IPS DF 4.7 (cell line): ENCODE data around the gene ZNRF4.

Experiments used
- DNase-seq: peaks from one replicate; pipeline ENCODE4 v3.0.0-alpha.2; 2013; ENCODE audit warnings: low spot score; ENCODE audit errors: extremely low read depth

ZNRF4 gene

GRCh38 chr19:5443723-5444122, 11.5 kb upstream of the ZNRF4 start:
- no peak for DNase-seq

GRCh38 chr19:5444431-5444830, 10.8 kb upstream of the ZNRF4 start:
- DNase-seq: no peak

- no peak for DNase-seq
Measured at GRCh38 chr19:5445071-5445470, 10.1 kb upstream of the ZNRF4 start.

GRCh38 chr19:5445561-5446055, 9.6 kb upstream of the ZNRF4 start:
- no peak for DNase-seq

- DNase-seq: no peak
Measured at GRCh38 chr19:5447700-5448311, 7.4 kb upstream of the ZNRF4 start.

GRCh38 chr19:5448374-5448773, 6.8 kb upstream of the ZNRF4 start:
- DNase-seq: no peak

- no peak for DNase-seq
Measured at GRCh38 chr19:5450482-5451126, 4.6 kb upstream of the ZNRF4 start.

- DNase-seq: no peak
Measured at GRCh38 chr19:5451494-5451893, 3.7 kb upstream of the ZNRF4 start.

GRCh38 chr19:5452594-5453565, 2.3 kb upstream of the ZNRF4 start:
- DNase-seq: no peak

- no peak for DNase-seq
Measured at GRCh38 chr19:5454743-5455142, 474 bp upstream of the ZNRF4 start.

- DNase-seq: no peak
Measured at GRCh38 chr19:5456130-5456840, 1.1 kb downstream of the ZNRF4 start.

- DNase-seq: no peak
Measured at GRCh38 chr19:5456841-5457200, 1.6 kb downstream of the ZNRF4 start.

- no peak for DNase-seq
Measured at GRCh38 chr19:5457709-5458108, 2.5 kb downstream of the ZNRF4 start.

GRCh38 chr19:5458420-5458819, 3.2 kb downstream of the ZNRF4 start:
- no peak for DNase-seq

GRCh38 chr19:5459360-5459759, 4.1 kb downstream of the ZNRF4 start:
- no peak for DNase-seq

GRCh38 chr19:5460748-5461147, 5.5 kb downstream of the ZNRF4 start:
- DNase-seq: no peak

GRCh38 chr19:5463959-5464358, 8.7 kb downstream of the ZNRF4 start:
- no peak for DNase-seq

- DNase-seq: no peak
Measured at GRCh38 chr19:5466072-5466471, 10.9 kb downstream of the ZNRF4 start.

- no peak for DNase-seq
Measured at GRCh38 chr19:5466814-5467291, 11.6 kb downstream of the ZNRF4 start.

GRCh38 chr19:5470264-5470671, 15.1 kb downstream of the ZNRF4 start:
- DNase-seq: no peak

- no peak for DNase-seq
Measured at GRCh38 chr19:5472286-5472685, 17.1 kb downstream of the ZNRF4 start.
